Adipose tissue (tissue), 3 donors: ENCODE data around the gene TMEM18. TPM values are rescaled to one million over a fixed set of nuclear protein-coding genes. Genes with fewer than 3 reads are reported as not detected.

Experiments used
- H3K27ac ChIP-seq: one replicate; pipeline ENCODE4 v1.5.1; 2013; ENCODE audit warnings: low read depth, low read length
- WGBS, 3 donors: extraction: QIAGEN DNeasy Blood & Tissue Kit; methylation state at CpG; one replicate each; pipeline ENCODE4 v1.1.7; 2013; 5-methylcytosine and 5-hydroxymethylcytosine counted together
- polyA plus RNA-seq, 3 donors: library from polyadenylated mRNA; stranded (reverse); fragments of 200-250 nt; gene quantifications; one replicate each; pipeline ENCODE4 v1.2.3, GENCODE V29; 2013
- donor health status: healthy with polysubstance abuse.
- donor health status: Bipolar disorder and iron deficiency.
- donor health status: healthy.

TMEM18 gene
- polyA plus RNA-seq, 3 donors = 20.0 to 24.3 (median 21.4) TPM

- H3K27ac ChIP-seq = no peak overlapping the region
- WGBS, 3 donors = 76 to 84% (median 82%) methylated on average over 4 of the region's 4 CpGs
Observed at GRCh38 chr2:643761-644160, 33.4 kb downstream of the TMEM18 start.

GRCh38 chr2:643334-643733, 33.9 kb downstream of the TMEM18 start:
- WGBS, 3 donors = 80 to 88% (median 80%) methylated on average over 10 of the region's 10 CpGs
- H3K27ac ChIP-seq = no peak overlapping the region

- H3K27ac ChIP-seq = no peak overlapping the region
- 84 to 85% (median 84%) methylated on average over 35 of the region's 35 CpGs for WGBS, 3 donors
Observed at GRCh38 chr2:641872-642815, 35.1 kb downstream of the TMEM18 start.

- 31 to 65% (median 64%) methylated on average over 9 of the region's 9 CpGs for WGBS, 3 donors
- H3K27ac ChIP-seq = no peak overlapping the region
Observed at GRCh38 chr2:641164-641871, 35.9 kb downstream of the TMEM18 start.

- WGBS, 3 donors = 86 to 89% (median 89%) methylated on average over 6 of the region's 6 CpGs
- no peak overlapping the region for H3K27ac ChIP-seq
Observed at GRCh38 chr2:639703-640102, 37.5 kb downstream of the TMEM18 start.

GRCh38 chr2:637804-638203, 39.4 kb downstream of the TMEM18 start:
- no peak overlapping the region for H3K27ac ChIP-seq
- 63 to 76% (median 69%) methylated on average over 7 of the region's 7 CpGs for WGBS, 3 donors

GRCh38 chr2:637406-637776, 39.8 kb downstream of the TMEM18 start:
- no peak overlapping the region for H3K27ac ChIP-seq
- 63 to 69% (median 66%) methylated on average over 16 of the region's 16 CpGs for WGBS, 3 donors

GRCh38 chr2:636641-637405, 40.4 kb downstream of the TMEM18 start:
- 10 to 17% (median 14%) methylated on average over 52 to 57 of the region's 57 CpGs for WGBS, 3 donors

GRCh38 chr2:635687-636621, 41.3 kb downstream of the TMEM18 start:
- 72 to 79% (median 75%) methylated on average over 55 to 57 of the region's 57 CpGs for WGBS, 3 donors
- no peak overlapping the region for H3K27ac ChIP-seq

More at GRCh38 chr2:636641-637405, 40.4 kb downstream of the TMEM18 start:
- H3K27ac ChIP-seq = no peak overlapping the region

GRCh38 chr2:634636-635388, 42.4 kb downstream of the TMEM18 start:
- H3K27ac ChIP-seq = no peak overlapping the region
- WGBS, 3 donors = 51 to 84% (median 78%) methylated on average over 16 of the region's 16 CpGs

- no peak overlapping the region for H3K27ac ChIP-seq
- 80 to 93% (median 83%) methylated on average over 11 of the region's 11 CpGs for WGBS, 3 donors
Observed at GRCh38 chr2:634041-634440, 43.2 kb downstream of the TMEM18 start.

- H3K27ac ChIP-seq = no peak overlapping the region
- 72 to 77% (median 73%) methylated on average over 5 of the region's 5 CpGs for WGBS, 3 donors
Observed at GRCh38 chr2:633371-633770, 43.8 kb downstream of the TMEM18 start.

- no peak overlapping the region for H3K27ac ChIP-seq
Observed at GRCh38 chr2:632471-632870, 44.7 kb downstream of the TMEM18 start.

GRCh38 chr2:631741-632140, 45.5 kb downstream of the TMEM18 start:
- no peak overlapping the region for H3K27ac ChIP-seq
- WGBS, 3 donors = 80 to 95% (median 91%) methylated on average over 1 of the region's 1 CpG

- WGBS, 3 donors = 0 to 23% (median 0%) methylated on average over 1 of the region's 1 CpG
- H3K27ac ChIP-seq = no peak overlapping the region
Observed at GRCh38 chr2:630451-631320, 46.5 kb downstream of the TMEM18 start.

- 29 to 64% (median 36%) methylated on average over 2 of the region's 2 CpGs for WGBS, 3 donors
- H3K27ac ChIP-seq = no peak overlapping the region
Observed at GRCh38 chr2:629961-630360, 47.2 kb downstream of the TMEM18 start.
